Keratinocyte (primary cell): Measurements from ENCODE around the gene FAM43B. TPM values are rescaled to one million over a fixed set of nuclear protein-coding genes. Genes with fewer than 3 reads are reported as not detected.

Source experiments
- DNase-seq: peaks from one replicate; pipeline ENCODE4 v3.0.0-alpha.2; 2011; ENCODE audit warnings: low read depth, missing footprints, low spot score
- FAIRE-seq: peaks from 2 replicates; lab custom pipeline; 2011; peaks lifted over from hg19 to GRCh38; lab: Jason Lieb, UNC
- H2AFZ ChIP-seq: 2 replicates; pipeline ENCODE4 v1.6.0; 2012; ENCODE audit warnings: low read length, control low read depth, inconsistent platforms; ENCODE audit not compliant: control insufficient read depth
- H3K27ac ChIP-seq: 2 replicates; pipeline ENCODE4 v1.5.1; 2011; ENCODE audit warnings: low read length; ENCODE audit not compliant: control insufficient read depth, insufficient read depth
- H3K27me3 ChIP-seq: 3 replicates; pipeline ENCODE4 v1.6.0; 2011; ENCODE audit warnings: low read length; ENCODE audit not compliant: control insufficient read depth, insufficient read depth; ENCODE audit errors: extremely low read depth
- H3K36me3 ChIP-seq, 2 experiments: 2 replicates in 1 of 2; 3 replicates in 1 of 2; pipeline ENCODE4 v1.5.1; 2011; ENCODE audit warnings: low read length in 2 of 2, mild to moderate bottlenecking in 1 of 2; ENCODE audit not compliant: control insufficient read depth in 2 of 2, insufficient read depth in 2 of 2; ENCODE audit errors: extremely low read depth in 1 of 2
- H3K4me1 ChIP-seq: 3 replicates; pipeline ENCODE4 v1.5.1; 2011; ENCODE audit warnings: low read length; ENCODE audit not compliant: control insufficient read depth, insufficient read depth; ENCODE audit errors: extremely low read depth
- H3K4me2 ChIP-seq: 3 replicates; pipeline ENCODE4 v1.6.0; 2011; ENCODE audit warnings: low read depth, low read length; ENCODE audit not compliant: control insufficient read depth, insufficient read depth; ENCODE audit errors: extremely low read depth
- H3K4me3 ChIP-seq, 3 experiments: fragments of 200-600 bp in 1 of 3; sonication (generic) in 1 of 3; 2 replicates in 2 of 3; 3 replicates in 1 of 3; pipeline ENCODE4 v1.5.1; 2011 to 2016; ENCODE audit warnings: low read length in 3 of 3, mild to moderate bottlenecking in 3 of 3, control low read depth in 2 of 3, inconsistent platforms in 1 of 3, low read depth in 1 of 3, mixed read lengths in 1 of 3, mixed run types in 1 of 3, moderate library complexity in 1 of 3; ENCODE audit not compliant: control insufficient read depth in 2 of 3, insufficient read depth in 2 of 3; ENCODE audit errors: extremely low read depth in 1 of 3
- H3K79me2 ChIP-seq: 2 replicates; pipeline ENCODE4 v1.6.0; 2012; ENCODE audit warnings: low read length; ENCODE audit not compliant: control insufficient read depth, insufficient read depth
- H3K9ac ChIP-seq: 3 replicates; pipeline ENCODE4 v1.6.0; 2011; ENCODE audit warnings: low read length; ENCODE audit not compliant: control insufficient read depth, insufficient read depth; ENCODE audit errors: extremely low read depth
- H3K9me1 ChIP-seq: 3 replicates; pipeline ENCODE4 v1.6.0; 2011; ENCODE audit warnings: low read length; ENCODE audit not compliant: control insufficient read depth, insufficient read depth; ENCODE audit errors: extremely low read depth
- H3K9me3 ChIP-seq: 2 replicates; pipeline ENCODE4 v1.5.1; 2012; ENCODE audit warnings: low read depth, low read length; ENCODE audit not compliant: control insufficient read depth
- H4K20me1 ChIP-seq: 3 replicates; pipeline ENCODE4 v1.6.0; 2011; ENCODE audit warnings: low read length; ENCODE audit not compliant: control insufficient read depth, insufficient read depth; ENCODE audit errors: extremely low read depth
- CTCF ChIP-seq, 3 experiments: IDR thresholded peaks in 1 of 3; conservative IDR thresholded peaks in 1 of 3; optimal IDR thresholded peaks in 1 of 3; 2 replicates in 2 of 3; 3 replicates in 1 of 3; pipeline versions ENCODE3 to v1.5.1; 2011; ENCODE audit warnings: low read length in 3 of 3, mild to moderate bottlenecking in 3 of 3, moderate library complexity in 2 of 3, control low read depth in 1 of 3, inconsistent platforms in 1 of 3; ENCODE audit not compliant: insufficient read depth in 2 of 3; ENCODE audit errors: extremely low read depth in 1 of 3
- EZH2 ChIP-seq: IDR thresholded peaks from one replicate; pipeline ENCODE4 v1.6.1; 2012; ENCODE audit warnings: inconsistent platforms, mild to moderate bottlenecking, low read length, moderate library complexity
- dilution Hi-C: fragments of 300-500 bp; cut with MboI; formaldehyde crosslinking; loops from one replicate; pipeline ENCODE4 v1.7.0; 2020; ENCODE audit warnings: low sequenced_read_pairs; ENCODE audit not compliant: extremely low pct_ligation_motif_present
- polyA plus RNA-seq, 5 experiments: library from polyadenylated mRNA; depleted of rRNA in 3 of 5; stranded (reverse) in 3 of 5; stranded (forward) in 1 of 5; unstranded in 1 of 5; fragments of >200 nt; gene quantifications; 1 replicate in 1 of 5; 2 replicates in 3 of 5; 3 replicates in 1 of 5; pipeline versions ENCODE4 v1.2.1 to v1.2.3, GENCODE V29; 2011 to 2012; ENCODE audit warnings: missing spikeins in 2 of 5, low read depth in 1 of 5, low replicate concordance in 1 of 5

FAM43B gene
- polyA plus RNA-seq, 1 donor (not counting 4 experiments of a cell fraction or from before 2014, with no cell fraction given), result not detected

DNA sequence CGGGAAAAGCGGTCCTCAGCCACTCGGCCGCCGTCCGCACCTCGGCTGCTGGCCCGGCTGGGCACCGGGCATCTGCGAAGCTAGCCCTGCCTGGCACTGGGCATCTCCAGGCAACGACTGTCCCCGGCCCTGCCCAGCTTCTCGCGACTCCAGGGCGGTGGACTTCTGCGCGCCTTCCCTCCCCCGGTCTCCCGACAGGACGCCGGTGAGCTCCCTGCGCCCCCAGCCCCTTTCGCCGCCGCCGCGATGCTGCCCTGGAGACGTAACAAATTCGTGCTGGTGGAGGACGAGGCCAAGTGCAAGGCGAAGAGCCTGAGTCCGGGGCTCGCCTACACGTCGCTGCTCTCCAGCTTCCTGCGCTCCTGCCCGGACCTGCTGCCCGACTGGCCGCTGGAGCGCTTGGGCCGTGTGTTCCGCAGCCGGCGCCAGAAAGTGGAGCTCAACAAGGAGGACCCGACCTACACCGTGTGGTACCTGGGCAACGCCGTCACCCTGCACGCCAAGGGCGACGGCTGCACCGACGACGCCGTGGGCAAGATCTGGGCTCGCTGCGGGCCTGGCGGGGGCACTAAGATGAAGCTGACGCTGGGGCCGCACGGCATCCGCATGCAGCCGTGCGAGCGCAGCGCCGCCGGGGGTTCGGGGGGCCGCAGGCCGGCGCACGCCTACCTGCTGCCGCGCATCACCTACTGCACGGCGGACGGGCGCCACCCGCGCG, 514 bp downstream of the FAM43B start:
- Histone ChIP-seq H3K27ac (no peak overlapping the region), H3K9ac (no peak overlapping the region), H2AFZ (no peak overlapping the region), H3K9me1 (no peaks in the 10 kb centered on the region), H3K4me2 (peak overlapping the region; percentile 42), H3K9me3 (no peaks in the 10 kb centered on the region), H4K20me1 (no peaks in the 10 kb centered on the region), H3K79me2 (no peaks in the 10 kb centered on the region), H3K4me3 (peak overlapping the region in 1 of 3 experiments; percentile 31), H3K4me1 (peaks cover 5% of the 10 kb centered on the region), H3K36me3 (no peaks in the 10 kb centered on the region), H3K27me3 (peaks cover 57% of the 10 kb centered on the region)
- no peak for DNase-seq
- no peak for TF ChIP-seq CTCF (optimal IDR thresholded peaks at IDR 0.05 in 1 of 3, IDR thresholded peaks at IDR 0.05 in 1 of 3, conservative IDR thresholded peaks at IDR 0.05 in 1 of 3; ENCODE audit: extremely low read depth in 1 of 3, insufficient read depth in 2 of 3, low read length in 3 of 3)
- TF ChIP-seq EZH2, result peak; percentile 86
- dilution Hi-C loops, result no loop called here
- no peak for FAIRE-seq

- Histone ChIP-seq H3K79me2 (no peaks in the 10 kb centered on the region), H3K4me2 (no peak overlapping the region), H3K27me3 (peaks cover 47% of the 10 kb centered on the region), H3K36me3 (no peaks in the 10 kb centered on the region), H3K9me1 (no peaks in the 10 kb centered on the region), H2AFZ (no peak overlapping the region), H3K4me1 (peaks cover 5% of the 10 kb centered on the region), H3K9me3 (no peaks in the 10 kb centered on the region), H3K4me3 (no peak overlapping the region), H3K9ac (no peak overlapping the region), H3K27ac (no peak overlapping the region), H4K20me1 (no peaks in the 10 kb centered on the region)
- dilution Hi-C loops, result no loop called here
- DNase-seq (no peak), FAIRE-seq (peak; percentile 5)
- TF ChIP-seq CTCF (optimal IDR thresholded peaks at IDR 0.05 in 1 of 3, IDR thresholded peaks at IDR 0.05 in 1 of 3, conservative IDR thresholded peaks at IDR 0.05 in 1 of 3; ENCODE audit: extremely low read depth in 1 of 3, insufficient read depth in 2 of 3, low read length in 3 of 3) (no peak), EZH2 (no peak)
These were observed 2.8 kb downstream of the FAM43B start for GRCh38 chr1:20555025-20555757.
